Thoracic aorta (tissue), 2 donors: ENCODE measurements around the gene SLC9A2. TPM values are rescaled to one million over a fixed set of nuclear protein-coding genes. Genes with fewer than 3 reads are reported as not detected.

Experiments used
- ATAC-seq: fragments of 150-250 bp; one replicate; pipeline ENCODE4 v1.8.0; 2017; ENCODE audit warnings: low read depth; ENCODE audit not compliant: insufficient number of reproducible peaks, low FRiP score
- DNase-seq: peaks from one replicate; pipeline ENCODE4 v3.0.0-alpha.2; 2020; ENCODE audit warnings: low spot score
- H3K27ac ChIP-seq, 2 donors: fragments of 200-600 bp; sonication (generic); 1 replicate in 1 of 2; 2 replicates in 1 of 2; pipeline ENCODE4 v1.5.1; 2016; ENCODE audit warnings: mild to moderate bottlenecking in 2 of 2, moderate library complexity in 2 of 2
- H3K27me3 ChIP-seq: fragments of 200-600 bp; sonication (generic); replicated peaks from 2 replicates; pipeline ENCODE4 v1.6.0; 2016; ENCODE audit warnings: mild to moderate bottlenecking; ENCODE audit not compliant: insufficient read depth
- H3K36me3 ChIP-seq: fragments of 200-600 bp; sonication (generic); one replicate; pipeline ENCODE4 v1.5.1; 2016
- H3K4me1 ChIP-seq, 2 donors: fragments of 200-600 bp; sonication (generic); 1 replicate in 1 of 2; 2 replicates in 1 of 2; pipeline versions ENCODE4 v1.5.1 to v1.6.0; 2016; ENCODE audit warnings: low read depth in 2 of 2, mild to moderate bottlenecking in 1 of 2; ENCODE audit not compliant: control insufficient read depth in 1 of 2
- H3K4me3 ChIP-seq: fragments of 200-600 bp; sonication (generic); 2 replicates; pipeline ENCODE4 v1.5.1; 2016; ENCODE audit warnings: mild to moderate bottlenecking
- H3K9me3 ChIP-seq: fragments of 200-600 bp; sonication (generic); 2 replicates; pipeline ENCODE4 v1.5.1; 2016
- total RNA-seq, 2 donors: library from RNA; depleted of rRNA; stranded (reverse); fragments of >200 nt; gene quantifications; one replicate each; pipeline versions ENCODE4 v1.1.0 to v1.2.3, GENCODE V29; 2016
- TF ChIP-seq, protein P1 (sequence below): fragments of 200-600 bp; sonication (generic); IDR thresholded peaks from one replicate; pipeline ENCODE4 v1.5.1; 2019; ENCODE audit warnings: antibody characterized with exemption

Gene SLC9A2
- total RNA-seq, 2 donors from 2014 or later, result 0.71 TPM; not detected in 1

DNA sequence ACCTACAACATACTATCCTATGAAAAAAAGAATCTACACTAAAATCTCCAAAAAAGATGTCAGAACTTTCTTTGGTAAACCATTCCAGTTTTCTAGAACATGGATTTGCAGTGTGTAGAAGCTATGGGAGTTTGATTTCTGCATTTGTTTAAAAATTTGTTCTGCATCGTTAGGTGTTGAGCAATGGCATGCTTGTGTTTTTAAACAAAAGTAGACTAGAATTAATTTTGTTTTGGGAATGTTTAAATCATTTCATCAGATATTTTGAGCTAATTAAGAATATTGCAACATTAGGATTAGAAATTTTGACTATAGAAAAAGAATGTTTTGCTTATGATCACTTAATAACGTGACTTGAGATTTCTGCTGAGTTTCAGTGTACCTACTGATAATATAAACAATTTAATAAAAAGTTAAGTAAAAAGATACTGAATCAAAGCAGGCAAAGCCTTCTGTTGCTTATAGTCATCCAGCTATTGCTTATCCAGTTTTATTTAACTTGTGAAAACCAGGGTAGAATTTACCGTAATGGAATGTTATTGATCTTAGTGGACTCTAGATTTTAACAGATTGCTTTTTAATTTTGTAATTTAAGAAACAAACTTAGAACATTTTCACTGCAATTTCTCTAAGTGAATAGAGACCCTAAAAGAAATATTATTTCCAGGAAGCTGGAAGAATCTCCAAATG, 135.2 kb downstream of the SLC9A2 start:
- Histone ChIP-seq H3K4me3 (no peak overlapping the region), H3K27me3 (no peaks in the 10 kb centered on the region), H3K36me3 (no peaks in the 10 kb centered on the region), H3K4me1 (peaks cover 0 to 7% of the 10 kb centered on the region in 2 donors), H3K9me3 (no peaks in the 10 kb centered on the region), H3K27ac (no peak overlapping the region)
- ATAC-seq, result no peak
- no peak for DNase-seq
- TF ChIP-seq, protein P1, sequence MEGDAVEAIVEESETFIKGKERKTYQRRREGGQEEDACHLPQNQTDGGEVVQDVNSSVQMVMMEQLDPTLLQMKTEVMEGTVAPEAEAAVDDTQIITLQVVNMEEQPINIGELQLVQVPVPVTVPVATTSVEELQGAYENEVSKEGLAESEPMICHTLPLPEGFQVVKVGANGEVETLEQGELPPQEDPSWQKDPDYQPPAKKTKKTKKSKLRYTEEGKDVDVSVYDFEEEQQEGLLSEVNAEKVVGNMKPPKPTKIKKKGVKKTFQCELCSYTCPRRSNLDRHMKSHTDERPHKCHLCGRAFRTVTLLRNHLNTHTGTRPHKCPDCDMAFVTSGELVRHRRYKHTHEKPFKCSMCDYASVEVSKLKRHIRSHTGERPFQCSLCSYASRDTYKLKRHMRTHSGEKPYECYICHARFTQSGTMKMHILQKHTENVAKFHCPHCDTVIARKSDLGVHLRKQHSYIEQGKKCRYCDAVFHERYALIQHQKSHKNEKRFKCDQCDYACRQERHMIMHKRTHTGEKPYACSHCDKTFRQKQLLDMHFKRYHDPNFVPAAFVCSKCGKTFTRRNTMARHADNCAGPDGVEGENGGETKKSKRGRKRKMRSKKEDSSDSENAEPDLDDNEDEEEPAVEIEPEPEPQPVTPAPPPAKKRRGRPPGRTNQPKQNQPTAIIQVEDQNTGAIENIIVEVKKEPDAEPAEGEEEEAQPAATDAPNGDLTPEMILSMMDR, result no peak

DNA sequence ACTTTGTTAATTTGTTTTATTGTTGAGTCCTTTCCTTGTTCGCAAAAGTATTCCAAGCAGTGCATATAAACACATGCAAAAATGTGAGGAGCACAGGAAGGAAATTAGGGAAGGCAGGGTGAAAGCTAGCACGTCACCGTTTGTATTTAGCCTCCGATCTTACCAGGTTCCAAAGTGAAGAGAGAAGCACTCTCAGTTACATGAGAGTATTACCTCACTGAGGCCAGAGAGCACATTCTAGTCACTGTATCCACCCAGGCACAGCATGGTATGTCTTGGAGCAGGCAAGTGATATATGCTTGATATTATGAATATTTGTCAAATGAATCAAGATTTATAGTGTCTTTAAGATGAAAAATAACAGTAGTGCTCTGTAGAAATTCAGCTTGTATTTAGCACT, 135.9 kb downstream of the SLC9A2 start:
- Histone ChIP-seq H3K36me3 (no peaks in the 10 kb centered on the region), H3K27me3 (no peaks in the 10 kb centered on the region), H3K4me3 (no peak overlapping the region), H3K9me3 (no peaks in the 10 kb centered on the region), H3K4me1 (peaks cover 0 to 13% of the 10 kb centered on the region in 2 donors), H3K27ac (no peak overlapping the region)
- DNase-seq (no peak), ATAC-seq (no peak)
- TF ChIP-seq, protein P1, result no peak

DNA sequence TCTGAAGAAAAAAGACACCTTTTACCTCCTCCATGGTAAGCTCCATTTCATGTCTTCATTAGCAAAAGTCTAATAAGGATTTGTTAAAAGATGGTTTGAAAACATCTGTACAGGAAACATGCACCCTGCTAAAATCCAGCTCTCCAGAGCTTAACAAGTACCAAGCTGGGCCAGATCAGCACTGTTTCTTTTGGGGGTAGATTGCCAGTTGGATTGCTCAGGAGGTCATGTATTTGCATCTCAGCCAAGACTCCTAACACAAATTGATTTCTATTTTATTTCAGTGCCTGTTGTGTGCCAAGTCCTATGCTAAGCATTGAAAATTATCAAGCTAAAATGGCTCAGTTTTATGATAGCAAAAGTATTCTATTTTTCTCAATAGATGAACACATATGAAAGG, 139.1 kb downstream of the SLC9A2 start:
- ATAC-seq (no peak), DNase-seq (no peak)
- Histone ChIP-seq H3K27me3 (no peaks in the 10 kb centered on the region), H3K4me1 (peaks cover 0 to 13% of the 10 kb centered on the region in 2 donors), H3K4me3 (no peak overlapping the region), H3K36me3 (no peaks in the 10 kb centered on the region), H3K9me3 (no peaks in the 10 kb centered on the region), H3K27ac (no peak overlapping the region)
- TF ChIP-seq, protein P1, result no peak

Other genes starting within 250 kb of the SLC9A2 start
- 10 to 100 TPM in 1 of 2 donors, 1 to 10 TPM in 1; 1.4 to 32.1 TPM for gene IL18RAP, start 196.4 kb upstream of the SLC9A2 start, total RNA-seq
- gene SLC9A4, start 146.3 kb upstream of the SLC9A2 start, total RNA-seq, result 1 to 10 TPM in 1 of 2 donors, not detected in 1; 1.4 TPM
- 1 to 10 TPM; 2.5 to 3.1 TPM for gene TMEM182, start 142.5 kb downstream of the SLC9A2 start, total RNA-seq